ENCODE measurements around the gene CLEC2A.
A peak's percentile ranks its signal among the peaks of the same experiment; 100 is the strongest.

CLEC2A gene

GRCh38 chr12:9969673-9970072 lies 37.5 kb upstream of the CLEC2A start:
- no peak for DNase-seq (ENCODE audit: low read depth in 1 of 2, low spot score in 1 of 2)
- Histone ChIP-seq H3K27ac (replicated peaks) (peak overlapping the region; percentile 82), H3K27me3 (ENCODE audit: insufficient read depth, poor library complexity, severe bottlenecking) (no peaks in the 10 kb centered on the region), H3K4me3 (replicated peaks; ENCODE audit: insufficient read depth, low read length) (no peak overlapping the region)
- no peak for TF ChIP-seq REST (IDR thresholded peaks at IDR 0.05; ENCODE audit: insufficient replicate concordance, low read depth)
- TF ChIP-seq SPI1 (IDR thresholded peaks at IDR 0.05; ENCODE audit: borderline replicate concordance, low read depth): no peak
- TF ChIP-seq GABPA (IDR thresholded peaks at IDR 0.05; ENCODE audit: low read depth): no peak
- TF ChIP-seq POLR2AphosphoS5 (IDR thresholded peaks at IDR 0.05; ENCODE audit: low read depth): no peak
- TF ChIP-seq, protein P1, sequence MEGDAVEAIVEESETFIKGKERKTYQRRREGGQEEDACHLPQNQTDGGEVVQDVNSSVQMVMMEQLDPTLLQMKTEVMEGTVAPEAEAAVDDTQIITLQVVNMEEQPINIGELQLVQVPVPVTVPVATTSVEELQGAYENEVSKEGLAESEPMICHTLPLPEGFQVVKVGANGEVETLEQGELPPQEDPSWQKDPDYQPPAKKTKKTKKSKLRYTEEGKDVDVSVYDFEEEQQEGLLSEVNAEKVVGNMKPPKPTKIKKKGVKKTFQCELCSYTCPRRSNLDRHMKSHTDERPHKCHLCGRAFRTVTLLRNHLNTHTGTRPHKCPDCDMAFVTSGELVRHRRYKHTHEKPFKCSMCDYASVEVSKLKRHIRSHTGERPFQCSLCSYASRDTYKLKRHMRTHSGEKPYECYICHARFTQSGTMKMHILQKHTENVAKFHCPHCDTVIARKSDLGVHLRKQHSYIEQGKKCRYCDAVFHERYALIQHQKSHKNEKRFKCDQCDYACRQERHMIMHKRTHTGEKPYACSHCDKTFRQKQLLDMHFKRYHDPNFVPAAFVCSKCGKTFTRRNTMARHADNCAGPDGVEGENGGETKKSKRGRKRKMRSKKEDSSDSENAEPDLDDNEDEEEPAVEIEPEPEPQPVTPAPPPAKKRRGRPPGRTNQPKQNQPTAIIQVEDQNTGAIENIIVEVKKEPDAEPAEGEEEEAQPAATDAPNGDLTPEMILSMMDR (IDR thresholded peaks at IDR 0.05; ENCODE audit: insufficient read depth, low read length): no peak

DNA sequence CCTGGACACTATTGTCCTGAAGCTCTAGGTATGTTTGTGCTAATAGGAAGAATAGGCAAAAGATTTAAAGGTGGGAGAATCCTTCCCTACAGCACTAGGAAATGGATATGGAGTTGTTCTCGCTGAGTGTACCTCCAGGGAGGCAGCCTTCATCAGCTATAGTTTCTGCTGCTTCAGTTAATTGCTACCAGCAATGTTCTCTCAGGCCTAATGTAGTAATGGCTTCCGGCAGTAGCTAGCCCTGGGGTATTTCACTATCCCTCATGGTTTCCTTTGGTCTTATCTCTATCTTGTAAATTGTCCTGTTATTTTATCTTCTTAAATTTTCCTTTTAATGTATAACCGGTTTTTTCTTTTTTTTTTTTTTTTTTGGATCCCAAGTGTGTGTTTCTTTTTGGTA lies 29.7 kb upstream of the CLEC2A start:
- Histone ChIP-seq H3K4me3 (replicated peaks; ENCODE audit: insufficient read depth, low read length) (no peak overlapping the region), H3K27ac (replicated peaks) (no peak overlapping the region), H3K27me3 (ENCODE audit: insufficient read depth, poor library complexity, severe bottlenecking) (no peaks in the 10 kb centered on the region)
- no peak for DNase-seq (ENCODE audit: low read depth in 1 of 2, low spot score in 1 of 2)
- TF ChIP-seq POLR2AphosphoS5 (IDR thresholded peaks at IDR 0.05; ENCODE audit: low read depth) (no peak), GABPA (IDR thresholded peaks at IDR 0.05; ENCODE audit: low read depth) (no peak), SPI1 (IDR thresholded peaks at IDR 0.05; ENCODE audit: borderline replicate concordance, low read depth) (no peak), REST (IDR thresholded peaks at IDR 0.05; ENCODE audit: insufficient replicate concordance, low read depth) (no peak)
- TF ChIP-seq, protein P1 (IDR thresholded peaks at IDR 0.05; ENCODE audit: insufficient read depth, low read length): no peak

GRCh38 chr12:9961106-9961505 lies 28.9 kb upstream of the CLEC2A start:
- DNase-seq (ENCODE audit: low read depth in 1 of 2, low spot score in 1 of 2): no peak
- H3K27ac ChIP-seq (replicated peaks): no peak overlapping the region
- TF ChIP-seq REST (IDR thresholded peaks at IDR 0.05; ENCODE audit: insufficient replicate concordance, low read depth) (no peak), SPI1 (IDR thresholded peaks at IDR 0.05; ENCODE audit: borderline replicate concordance, low read depth) (no peak), POLR2AphosphoS5 (IDR thresholded peaks at IDR 0.05; ENCODE audit: low read depth) (no peak), GABPA (IDR thresholded peaks at IDR 0.05; ENCODE audit: low read depth) (no peak)
- TF ChIP-seq, protein P1 (IDR thresholded peaks at IDR 0.05; ENCODE audit: insufficient read depth, low read length): no peak
- no peaks in the 10 kb centered on the region for H3K27me3 ChIP-seq (ENCODE audit: insufficient read depth, poor library complexity, severe bottlenecking)
- H3K4me3 ChIP-seq (replicated peaks; ENCODE audit: insufficient read depth, low read length): no peak overlapping the region

Data from HL-60 (cell line).